GM19467 (cell line): Measurements from ENCODE around the gene ARL5C.

Experiments
- ATAC-seq: cut with Tn5 transposase; IDR thresholded peaks from one replicate; pipeline ENCODE4 v1.9.1; 2021; ENCODE audit warnings: mild to moderate bottlenecking, moderate library complexity; ENCODE audit not compliant: unreplicated experiment

Gene ARL5C

GRCh38 chr17:39165841-39166349 lies at the start of gene ARL5C:
Gene ARL5C, minus strand, starts transcription at chr17:39166161. Its CDS starts 401 bp downstream, at chr17:39165760.
- no peak for ATAC-seq

- no peak for ATAC-seq
These were observed 47.9 kb upstream of the ARL5C start for GRCh38 chr17:39213852-39214251.

- no peak for ATAC-seq
These were observed 47.0 kb upstream of the ARL5C start for GRCh38 chr17:39212841-39213480.

GRCh38 chr17:39212195-39212810 lies 46.3 kb upstream of the ARL5C start:
- no peak for ATAC-seq

- ATAC-seq = no peak
These were observed 44.1 kb upstream of the ARL5C start for GRCh38 chr17:39210093-39210434.

GRCh38 chr17:39209317-39210092 lies 43.5 kb upstream of the ARL5C start:
- no peak for ATAC-seq

GRCh38 chr17:39208893-39209292 lies 42.9 kb upstream of the ARL5C start:
- no peak for ATAC-seq

GRCh38 chr17:39208136-39208535 lies 42.2 kb upstream of the ARL5C start:
- no peak for ATAC-seq

GRCh38 chr17:39205112-39205526 lies 39.2 kb upstream of the ARL5C start:
- no peak for ATAC-seq

- no peak for ATAC-seq
These were observed 38.3 kb upstream of the ARL5C start for GRCh38 chr17:39204245-39204644.

GRCh38 chr17:39200957-39201510 lies 35.1 kb upstream of the ARL5C start:
- no peak for ATAC-seq

- ATAC-seq = peak; percentile 53
These were observed 34.3 kb upstream of the ARL5C start, which contains the start of gene RPL19 for GRCh38 chr17:39200070-39200879. Gene RPL19, plus strand, starts transcription at chr17:39200283. Its CDS starts 62 bp downstream, at chr17:39200345.

- ATAC-seq = peak; percentile 48
These were observed 33.8 kb upstream of the ARL5C start for GRCh38 chr17:39199820-39200069.

GRCh38 chr17:39198186-39198566 lies 32.2 kb upstream of the ARL5C start:
- no peak for ATAC-seq

- ATAC-seq = no peak
These were observed 31.6 kb upstream of the ARL5C start, which contains the start of gene CACNB1 for GRCh38 chr17:39197380-39198185. Gene CACNB1, minus strand, starts transcription at chr17:39197669. Its CDS starts 174 bp downstream, at chr17:39197495.

GRCh38 chr17:39196808-39197291 lies 30.9 kb upstream of the ARL5C start:
- ATAC-seq = no peak

- no peak for ATAC-seq
These were observed 30.4 kb upstream of the ARL5C start for GRCh38 chr17:39196241-39196807.

GRCh38 chr17:39195568-39196160 lies 29.7 kb upstream of the ARL5C start:
- ATAC-seq = no peak

GRCh38 chr17:39194985-39195524 lies 29.1 kb upstream of the ARL5C start:
- ATAC-seq = no peak
